A673 (cell line): ENCODE data around the gene MEF2B.

Experiments
- EZH2 ChIP-seq: fragments of 200-600 bp; sonication (generic); IDR thresholded peaks from 2 replicates; pipeline ENCODE4 v1.6.1; 2017; ENCODE audit warnings: borderline replicate concordance, low read depth, mild to moderate bottlenecking, mixed read lengths, antibody characterized with exemption, low read length; ENCODE audit not compliant: poor library complexity, severe bottlenecking
- TF ChIP-seq, protein P1 (sequence below): fragments of 300-800, 200-600 bp; sonication (generic); conservative IDR thresholded peaks from 2 replicates; pipeline ENCODE4 v1.5.1; 2017; ENCODE audit warnings: low read depth, mild to moderate bottlenecking, antibody characterized with exemption, low read length, moderate library complexity, mixed read lengths

DNA sequence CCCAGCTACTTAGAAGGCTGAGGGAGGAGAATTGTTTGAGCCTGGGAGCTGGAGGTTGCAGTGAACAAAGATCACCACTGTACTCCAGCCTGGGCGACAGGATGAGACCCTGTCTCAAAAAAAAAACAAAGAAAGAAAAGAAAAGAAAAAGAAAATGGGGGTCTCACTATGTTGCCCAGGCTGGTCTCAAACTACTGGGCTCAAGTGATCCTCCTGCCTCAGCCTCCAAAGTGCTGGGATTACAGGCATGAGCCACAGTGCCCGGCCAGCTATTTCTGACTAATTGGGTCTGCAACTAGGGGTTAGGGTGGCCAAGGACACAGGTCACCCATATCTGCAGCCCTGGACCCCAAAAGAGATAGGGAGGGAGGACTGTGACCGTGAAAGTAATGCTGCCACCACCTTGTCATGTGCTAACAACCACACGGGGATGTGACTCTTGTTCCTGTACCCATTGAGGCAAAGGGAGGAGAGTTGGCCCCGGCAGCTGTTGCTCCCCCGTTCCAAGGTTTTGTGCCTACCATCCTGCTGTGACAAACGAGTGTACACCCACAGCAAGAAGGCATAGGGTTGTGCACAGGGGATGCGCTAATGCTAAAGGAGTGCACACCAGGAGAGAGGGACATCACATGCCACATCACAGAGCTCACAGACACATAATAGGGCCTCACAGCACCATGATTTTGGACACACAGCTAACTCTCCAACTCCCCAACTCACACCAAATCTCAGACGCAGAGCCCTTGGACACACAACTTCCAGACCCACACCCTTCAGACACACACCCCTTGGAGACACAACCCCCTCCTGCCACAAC is 619 bp downstream of the MEF2B start:
- TF ChIP-seq, protein P1, sequence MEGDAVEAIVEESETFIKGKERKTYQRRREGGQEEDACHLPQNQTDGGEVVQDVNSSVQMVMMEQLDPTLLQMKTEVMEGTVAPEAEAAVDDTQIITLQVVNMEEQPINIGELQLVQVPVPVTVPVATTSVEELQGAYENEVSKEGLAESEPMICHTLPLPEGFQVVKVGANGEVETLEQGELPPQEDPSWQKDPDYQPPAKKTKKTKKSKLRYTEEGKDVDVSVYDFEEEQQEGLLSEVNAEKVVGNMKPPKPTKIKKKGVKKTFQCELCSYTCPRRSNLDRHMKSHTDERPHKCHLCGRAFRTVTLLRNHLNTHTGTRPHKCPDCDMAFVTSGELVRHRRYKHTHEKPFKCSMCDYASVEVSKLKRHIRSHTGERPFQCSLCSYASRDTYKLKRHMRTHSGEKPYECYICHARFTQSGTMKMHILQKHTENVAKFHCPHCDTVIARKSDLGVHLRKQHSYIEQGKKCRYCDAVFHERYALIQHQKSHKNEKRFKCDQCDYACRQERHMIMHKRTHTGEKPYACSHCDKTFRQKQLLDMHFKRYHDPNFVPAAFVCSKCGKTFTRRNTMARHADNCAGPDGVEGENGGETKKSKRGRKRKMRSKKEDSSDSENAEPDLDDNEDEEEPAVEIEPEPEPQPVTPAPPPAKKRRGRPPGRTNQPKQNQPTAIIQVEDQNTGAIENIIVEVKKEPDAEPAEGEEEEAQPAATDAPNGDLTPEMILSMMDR: no peak
- TF ChIP-seq EZH2: no peak
